T-helper 2 cell (primary cell): ENCODE measurements around the gene FOXP1.
A peak's percentile ranks its signal among the peaks of the same experiment; 100 is the strongest.

Source experiments
- DNase-seq, 5 experiments: peaks; one replicate each; pipeline versions ENCODE4 v3.0.0 to v3.0.0-alpha.2; 2012 to 2022

Gene FOXP1

GRCh38 chr3:71050166-71050537 is 533.4 kb downstream of the FOXP1 start:
- no peak for DNase-seq

DNA sequence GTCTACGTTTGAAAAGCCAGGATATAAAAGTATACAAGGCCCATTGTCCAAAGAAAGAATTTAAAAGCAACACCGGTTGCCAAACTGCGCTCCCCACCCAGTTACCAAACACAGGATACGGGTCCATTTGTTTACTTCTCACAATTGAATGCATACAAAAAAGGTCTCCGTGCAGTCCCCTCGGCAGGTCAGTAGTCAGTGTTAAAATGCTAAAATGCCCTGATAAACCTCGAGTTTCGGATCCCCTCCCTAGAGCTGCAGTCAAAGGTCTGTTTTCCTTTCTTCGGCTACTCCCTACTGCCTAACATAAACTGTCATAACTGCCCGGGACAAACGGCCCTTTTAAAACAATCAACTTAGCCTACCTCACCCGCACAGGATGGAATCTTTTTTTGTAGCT is 534.6 kb downstream of the FOXP1 start:
- DNase-seq, result no peak

DNA sequence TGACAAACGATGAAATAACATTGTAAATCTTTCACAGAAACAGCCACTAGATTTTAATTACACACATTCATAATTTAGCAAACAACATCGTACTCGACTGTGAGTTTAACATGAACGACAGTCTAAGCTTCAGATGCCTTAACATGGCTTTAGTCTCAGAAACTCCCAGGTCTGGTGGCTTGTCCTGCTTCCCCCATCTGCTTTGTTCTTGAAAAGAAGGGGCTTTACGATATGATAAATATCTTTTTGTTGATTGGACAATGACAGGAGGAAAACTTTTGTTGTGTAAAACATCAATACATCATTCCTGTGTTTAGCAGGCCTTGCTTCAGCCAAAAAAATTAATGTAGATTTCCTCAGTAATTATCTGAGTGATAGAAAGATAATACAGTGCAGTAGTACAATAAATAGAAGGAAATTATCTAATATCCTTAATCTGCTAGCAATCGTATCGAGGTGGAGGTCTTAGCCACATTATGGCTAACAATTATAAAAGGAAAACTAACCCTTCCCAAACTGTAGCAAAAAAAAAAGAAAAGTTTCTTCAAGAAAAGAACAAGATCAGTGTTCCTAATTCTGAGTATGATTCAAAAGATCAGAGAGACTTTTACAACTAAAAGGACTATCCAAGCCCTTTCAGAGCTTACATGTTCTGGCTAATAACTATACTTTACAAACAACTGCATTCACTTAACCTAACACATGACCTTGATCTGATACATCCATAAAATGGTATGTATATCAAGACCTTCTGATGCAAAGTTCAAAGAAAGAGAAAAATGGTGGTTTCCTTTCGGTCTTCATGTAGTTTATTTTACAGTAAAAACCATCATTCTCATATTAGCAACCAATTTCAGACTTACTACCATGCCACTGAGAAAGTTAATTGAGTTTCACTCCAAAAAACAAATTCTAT is 535.7 kb downstream of the FOXP1 start:
- DNase-seq, result peak in 1 of 5 experiments; percentile 40

- no peak for DNase-seq
Measured at GRCh38 chr3:71046791-71047190, 536.7 kb downstream of the FOXP1 start.

DNA sequence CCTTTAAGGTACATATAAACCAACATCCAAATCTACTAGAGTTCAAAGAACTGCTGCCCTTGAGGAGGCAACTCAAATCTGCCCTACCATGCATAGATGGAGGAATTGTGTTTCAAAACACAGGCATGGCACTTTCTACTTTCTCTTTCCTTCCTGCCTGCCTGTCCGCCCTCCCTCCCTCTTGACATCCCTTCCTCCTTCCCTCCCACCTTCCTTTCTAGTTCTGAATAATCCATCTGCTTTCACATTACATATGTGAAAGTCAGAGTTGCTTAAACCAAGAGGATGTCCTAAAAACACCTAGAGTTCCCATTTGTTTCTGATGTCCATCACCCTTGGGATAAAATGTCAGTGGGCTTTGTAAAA is 537.6 kb downstream of the FOXP1 start:
- peak in 1 of 5 experiments; percentile 66 for DNase-seq

GRCh38 chr3:71045212-71045916 is 538.2 kb downstream of the FOXP1 start:
- no peak for DNase-seq

GRCh38 chr3:71042759-71043158 is 540.8 kb downstream of the FOXP1 start:
- no peak for DNase-seq

DNA sequence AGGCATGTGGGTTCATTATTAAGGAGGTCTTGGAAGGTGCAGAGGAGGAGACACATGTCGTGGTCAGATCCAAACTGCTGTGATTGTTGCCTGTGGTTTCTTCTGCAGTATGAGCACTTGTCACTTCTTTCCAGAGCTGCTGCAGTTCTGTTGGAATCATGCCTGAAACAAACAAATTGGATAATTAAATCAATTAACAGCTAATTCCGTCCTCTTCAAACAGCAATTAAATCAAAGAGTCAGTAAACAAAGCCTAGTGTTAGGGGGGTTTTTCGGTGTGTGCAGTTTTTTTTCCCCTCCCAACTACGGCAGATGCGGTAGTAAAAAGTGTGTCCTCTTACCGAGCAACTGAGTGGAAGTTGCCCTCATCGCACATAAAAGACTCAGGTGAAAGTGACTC is 542.2 kb downstream of the FOXP1 start:
- no peak for DNase-seq

- DNase-seq, result peak in 1 of 5 experiments; percentile 78
Measured at GRCh38 chr3:71039332-71039731, 544.2 kb downstream of the FOXP1 start.

DNA sequence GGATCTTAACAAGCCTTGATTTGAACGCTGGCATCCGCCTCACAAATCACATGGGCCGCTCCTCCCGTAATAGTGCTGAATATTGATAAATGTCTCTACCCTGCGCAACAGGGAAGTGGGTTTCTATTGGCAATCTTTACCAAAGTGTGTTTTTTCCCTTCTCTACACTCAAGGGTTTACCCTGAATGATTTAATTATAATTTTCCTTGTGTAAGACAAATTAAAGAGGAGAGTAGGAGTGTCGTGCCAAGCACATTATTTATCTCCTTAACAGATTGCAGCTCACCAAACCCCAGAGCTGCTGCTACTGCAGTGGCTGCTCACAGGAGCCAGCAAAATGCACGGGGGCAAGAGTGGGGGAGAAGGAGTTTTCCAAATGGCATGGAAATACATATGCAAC is 545.8 kb downstream of the FOXP1 start:
- no peak for DNase-seq

GRCh38 chr3:71035886-71036285 is 547.6 kb downstream of the FOXP1 start:
- no peak for DNase-seq

- DNase-seq, result no peak
Measured at GRCh38 chr3:71035314-71035713, 548.2 kb downstream of the FOXP1 start.

- no peak for DNase-seq
Measured at GRCh38 chr3:71033681-71034220, 549.8 kb downstream of the FOXP1 start.

- no peak for DNase-seq
Measured at GRCh38 chr3:71031914-71032521, 551.5 kb downstream of the FOXP1 start.

GRCh38 chr3:71031181-71031580 is 552.3 kb downstream of the FOXP1 start:
- DNase-seq, result no peak

DNA sequence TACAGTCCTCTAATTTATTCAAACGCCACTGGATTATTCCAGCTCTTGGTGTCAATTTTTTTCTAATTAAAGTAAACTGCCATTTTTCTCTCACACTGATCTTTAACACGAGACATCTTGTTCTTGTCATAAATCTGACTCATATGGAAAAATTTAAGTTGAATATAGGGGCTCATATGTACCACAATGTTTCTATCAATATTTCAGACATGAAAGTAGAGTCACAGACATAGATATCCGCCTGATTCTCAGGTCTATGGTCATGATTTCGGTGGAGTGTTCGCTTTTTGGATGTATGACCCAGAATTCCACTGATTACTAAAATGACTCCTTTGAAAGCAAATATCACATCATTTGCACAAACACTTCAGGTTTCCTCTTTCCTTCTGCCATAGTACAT is 552.8 kb downstream of the FOXP1 start:
- peak in 1 of 5 experiments; percentile 9 for DNase-seq

DNA sequence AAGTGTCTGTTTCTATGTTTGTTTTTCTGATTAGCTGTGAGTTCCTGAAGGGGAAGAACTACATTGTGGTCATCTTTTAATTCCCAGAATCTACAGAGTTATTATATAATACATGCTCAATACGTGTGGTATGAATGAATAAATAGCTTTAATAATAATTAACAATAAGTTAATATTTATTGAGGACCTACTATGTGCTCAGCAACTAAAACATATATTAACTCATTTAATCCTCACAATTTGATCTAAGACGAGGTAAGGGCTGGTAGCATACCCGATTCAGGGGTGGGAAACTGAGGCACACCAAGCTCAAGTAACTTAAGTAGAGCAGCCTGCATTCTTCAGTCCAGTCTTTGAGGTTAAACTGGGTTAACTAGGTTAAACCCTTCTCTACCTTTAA is 553.8 kb downstream of the FOXP1 start:
- no peak for DNase-seq

GRCh38 chr3:71028802-71029201 is 554.7 kb downstream of the FOXP1 start:
- no peak for DNase-seq

DNA sequence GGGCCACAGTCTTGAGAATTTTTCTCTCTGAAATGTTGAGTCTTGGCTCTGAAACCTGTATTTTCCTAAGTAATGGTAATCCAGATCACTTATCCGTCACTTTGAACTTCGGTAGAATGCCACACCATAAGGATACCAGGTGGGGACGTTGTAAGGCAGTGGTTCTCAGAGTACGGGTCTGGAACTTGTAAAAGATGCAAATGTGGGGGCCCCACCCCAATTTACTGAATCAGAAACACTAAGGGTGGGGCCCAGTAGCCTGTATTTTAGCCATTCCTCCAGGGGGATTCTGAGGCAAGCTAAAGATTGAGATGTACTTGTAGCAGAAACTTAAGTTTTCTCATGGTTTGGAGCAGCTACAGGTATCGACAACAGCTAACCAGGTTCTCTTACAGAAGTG is 555.3 kb downstream of the FOXP1 start:
- DNase-seq, result no peak

GRCh38 chr3:71026634-71027578 is 556.6 kb downstream of the FOXP1 start:
- no peak for DNase-seq

- no peak for DNase-seq
Measured at GRCh38 chr3:71025516-71025915, 558.0 kb downstream of the FOXP1 start.

GRCh38 chr3:71025010-71025409 is 558.5 kb downstream of the FOXP1 start:
- no peak for DNase-seq
